ENCODE results near the gene SRGAP2C.
"Not testable (repeated sequence)": the region's sequence is repeated elsewhere in the genome, so short reads cannot be mapped to it uniquely, and the experiment has no call there.

The SRGAP2C gene

GRCh38 chr1:121414905-121415304 is 230.1 kb downstream of the SRGAP2C start:
- TF ChIP-seq, protein P1, sequence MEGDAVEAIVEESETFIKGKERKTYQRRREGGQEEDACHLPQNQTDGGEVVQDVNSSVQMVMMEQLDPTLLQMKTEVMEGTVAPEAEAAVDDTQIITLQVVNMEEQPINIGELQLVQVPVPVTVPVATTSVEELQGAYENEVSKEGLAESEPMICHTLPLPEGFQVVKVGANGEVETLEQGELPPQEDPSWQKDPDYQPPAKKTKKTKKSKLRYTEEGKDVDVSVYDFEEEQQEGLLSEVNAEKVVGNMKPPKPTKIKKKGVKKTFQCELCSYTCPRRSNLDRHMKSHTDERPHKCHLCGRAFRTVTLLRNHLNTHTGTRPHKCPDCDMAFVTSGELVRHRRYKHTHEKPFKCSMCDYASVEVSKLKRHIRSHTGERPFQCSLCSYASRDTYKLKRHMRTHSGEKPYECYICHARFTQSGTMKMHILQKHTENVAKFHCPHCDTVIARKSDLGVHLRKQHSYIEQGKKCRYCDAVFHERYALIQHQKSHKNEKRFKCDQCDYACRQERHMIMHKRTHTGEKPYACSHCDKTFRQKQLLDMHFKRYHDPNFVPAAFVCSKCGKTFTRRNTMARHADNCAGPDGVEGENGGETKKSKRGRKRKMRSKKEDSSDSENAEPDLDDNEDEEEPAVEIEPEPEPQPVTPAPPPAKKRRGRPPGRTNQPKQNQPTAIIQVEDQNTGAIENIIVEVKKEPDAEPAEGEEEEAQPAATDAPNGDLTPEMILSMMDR (IDR thresholded peaks at IDR 0.05; ENCODE audit: low read depth, low read length) = no peak
- TF ChIP-seq POLR2A (IDR thresholded peaks at IDR 0.05; ENCODE audit: extremely low read depth, insufficient read length) = no peak
- no peak for TF ChIP-seq MAX (IDR thresholded peaks at IDR 0.05; ENCODE audit: low read depth, low read length)
- no peak for TF ChIP-seq MYC (IDR thresholded peaks at IDR 0.05; ENCODE audit: low read depth, low read length)
- DNase-seq (ENCODE audit: low read depth) = peak; percentile 8
- H3K4me3 ChIP-seq (ENCODE audit: low read depth, low read length) = no peak overlapping the region

GRCh38 chr1:121417325-121417923 is 232.6 kb downstream of the SRGAP2C start:
- DNase-seq (ENCODE audit: low read depth) = peak; percentile 56
- H3K4me3 ChIP-seq (ENCODE audit: low read depth, low read length) = no peak overlapping the region
- TF ChIP-seq MYC (IDR thresholded peaks at IDR 0.05; ENCODE audit: low read depth, low read length) (no peak), POLR2A (IDR thresholded peaks at IDR 0.05; ENCODE audit: extremely low read depth, insufficient read length) (no peak), MAX (IDR thresholded peaks at IDR 0.05; ENCODE audit: low read depth, low read length) (no peak)
- TF ChIP-seq, protein P1 (IDR thresholded peaks at IDR 0.05; ENCODE audit: low read depth, low read length) = no peak

DNA sequence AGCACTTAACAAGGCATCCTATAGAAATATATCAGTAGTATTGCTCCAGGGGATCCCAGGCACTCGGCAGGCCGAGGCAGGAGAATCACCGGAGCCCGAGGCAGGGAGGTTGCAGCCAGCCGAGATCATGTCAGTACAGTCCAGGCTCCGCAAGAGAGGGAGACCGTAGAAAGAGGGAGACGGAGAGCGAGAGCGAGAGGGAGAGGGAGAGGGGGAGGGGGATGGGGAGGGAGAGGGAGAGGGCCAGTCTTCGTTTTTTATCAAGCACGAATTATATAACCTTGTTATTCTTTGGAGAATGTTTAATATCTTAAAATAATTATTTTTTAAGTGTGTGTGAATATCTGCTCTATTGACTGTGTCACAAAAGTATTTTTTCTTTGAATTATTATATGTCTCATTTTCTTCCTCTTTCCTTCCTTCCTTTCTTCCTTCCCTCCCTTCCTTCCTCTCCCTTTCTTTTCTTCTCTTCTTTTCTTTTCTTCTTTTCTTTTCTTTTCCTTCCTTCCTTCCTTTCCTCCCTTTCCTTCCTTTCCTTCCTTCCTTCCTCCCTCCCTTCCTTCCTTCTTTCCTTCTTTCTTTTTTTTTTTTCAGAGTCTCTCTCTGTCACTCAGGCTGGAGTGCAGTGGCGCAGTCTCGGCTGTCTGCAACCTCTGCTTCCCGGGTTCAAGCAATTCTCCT is 233.7 kb downstream of the SRGAP2C start:
- no peak for TF ChIP-seq POLR2A (IDR thresholded peaks at IDR 0.05; ENCODE audit: extremely low read depth, insufficient read length)
- no peak for TF ChIP-seq MAX (IDR thresholded peaks at IDR 0.05; ENCODE audit: low read depth, low read length)
- TF ChIP-seq MYC (IDR thresholded peaks at IDR 0.05; ENCODE audit: low read depth, low read length) = no peak
- TF ChIP-seq, protein P1 (IDR thresholded peaks at IDR 0.05; ENCODE audit: low read depth, low read length) = no peak
- DNase-seq (ENCODE audit: low read depth) = no peak
- H3K4me3 ChIP-seq (ENCODE audit: low read depth, low read length) = no peak overlapping the region

DNA sequence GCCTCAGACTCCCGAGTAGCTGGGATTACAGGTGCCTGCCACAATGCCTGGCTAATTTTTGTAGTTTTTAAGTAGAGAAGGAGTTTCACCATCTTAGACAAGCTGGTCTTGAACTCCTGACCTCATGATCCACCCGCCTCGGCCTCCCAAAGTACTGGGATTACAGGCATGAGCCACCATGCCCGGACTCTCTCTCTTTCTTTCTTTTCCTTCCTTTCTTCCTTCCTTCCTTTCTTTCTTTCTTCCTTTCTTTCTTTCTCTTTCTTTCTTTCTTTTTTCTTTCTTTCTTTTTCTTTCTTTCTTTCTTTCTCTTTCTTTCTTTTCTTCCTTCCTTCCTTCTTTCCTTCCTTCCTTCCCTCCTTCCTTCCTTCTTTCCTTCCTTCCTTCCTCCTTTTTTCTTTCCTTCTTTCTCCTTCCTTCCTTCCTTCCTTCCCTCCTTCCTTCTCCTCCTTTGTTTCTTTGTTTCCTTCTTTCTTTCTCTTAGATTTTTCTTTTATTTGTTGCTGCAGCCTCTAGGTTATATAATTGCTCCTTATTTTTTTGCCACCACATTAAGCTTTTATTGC is 234.4 kb downstream of the SRGAP2C start:
- not testable (repeated sequence) for H3K4me3 ChIP-seq (ENCODE audit: low read depth, low read length); DNase-seq (ENCODE audit: low read depth)

DNA sequence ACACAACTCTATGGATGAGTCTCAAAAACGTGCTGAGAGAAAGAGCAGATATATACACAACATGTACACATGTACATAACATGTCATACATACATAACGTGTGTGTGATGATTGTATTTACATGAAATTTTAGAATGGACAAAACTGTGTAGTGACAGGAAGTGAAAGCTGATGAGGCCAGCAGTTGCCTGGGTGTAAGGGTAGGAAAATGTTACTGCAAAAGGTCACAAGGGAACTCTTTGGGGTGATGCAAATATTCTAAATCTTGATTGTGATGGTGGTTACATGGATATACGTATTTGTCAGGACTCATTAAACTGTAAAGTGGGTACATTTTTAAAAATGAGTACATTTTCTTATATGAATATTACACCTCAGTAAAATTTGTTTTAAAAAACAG is 236.7 kb downstream of the SRGAP2C start:
- not testable (repeated sequence) for DNase-seq (ENCODE audit: low read depth)

GRCh38 chr1:121423956-121424355 is 239.2 kb downstream of the SRGAP2C start:
- H3K4me3 ChIP-seq (ENCODE audit: low read depth, low read length); DNase-seq (ENCODE audit: low read depth): not testable (repeated sequence)

More for the DNA sequence above, 236.7 kb downstream of the SRGAP2C start:
- not testable (repeated sequence) for H3K4me3 ChIP-seq (ENCODE audit: low read depth, low read length)

DNA sequence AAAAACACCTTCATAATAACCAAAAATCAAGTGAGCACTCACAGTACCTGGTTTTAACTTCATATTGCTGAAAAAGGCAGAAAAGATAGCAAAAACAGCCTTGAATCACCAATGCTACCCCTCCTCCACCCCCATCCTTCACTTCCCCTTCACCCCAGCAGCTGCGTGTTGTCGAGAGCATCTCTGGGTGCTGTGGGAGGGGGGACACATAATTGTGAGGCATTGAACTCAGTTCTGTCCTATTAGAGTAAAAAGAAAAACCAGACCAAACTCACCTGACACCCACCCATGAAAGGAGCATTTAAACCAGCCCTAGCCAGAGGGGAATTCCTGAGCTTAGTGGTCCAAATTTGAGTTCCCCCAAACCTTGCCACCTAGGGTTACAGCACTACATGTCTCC is 248.7 kb downstream of the SRGAP2C start:
- not testable (repeated sequence) for H3K4me3 ChIP-seq (ENCODE audit: low read depth, low read length); DNase-seq (ENCODE audit: low read depth)

GRCh38 chr1:121438862-121439261 is 254.1 kb downstream of the SRGAP2C start:
- not testable (repeated sequence) for H3K4me3 ChIP-seq (ENCODE audit: low read depth, low read length); DNase-seq (ENCODE audit: low read depth)

DNA sequence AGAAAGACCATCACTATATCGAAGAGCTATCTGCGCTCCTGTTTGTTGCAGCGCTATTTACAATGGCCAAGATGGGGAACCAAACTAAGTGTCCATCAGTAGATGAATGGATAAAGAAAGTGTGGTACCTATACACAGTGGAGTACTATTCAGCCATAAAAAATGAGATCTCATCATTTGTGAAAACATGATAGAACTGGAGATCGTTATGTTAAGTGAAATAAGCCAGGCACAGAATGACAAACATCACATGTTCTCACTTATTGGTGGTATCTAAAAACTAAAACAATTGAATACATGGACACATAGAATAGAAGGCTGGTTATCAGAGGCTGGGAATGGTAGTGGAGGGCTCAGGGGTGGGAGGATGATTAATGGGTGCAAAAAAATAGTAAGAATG is 256.2 kb downstream of the SRGAP2C start:
- TF ChIP-seq MAX (IDR thresholded peaks at IDR 0.05; ENCODE audit: low read depth, low read length) (no peak), POLR2A (IDR thresholded peaks at IDR 0.05; ENCODE audit: extremely low read depth, insufficient read length) (no peak), MYC (IDR thresholded peaks at IDR 0.05; ENCODE audit: low read depth, low read length) (no peak)
- no peak overlapping the region for H3K4me3 ChIP-seq (ENCODE audit: low read depth, low read length)
- no peak for DNase-seq (ENCODE audit: low read depth)

Measured in NB4 (cell line).